ENCODE data around the gene GMPPB.

DNA sequence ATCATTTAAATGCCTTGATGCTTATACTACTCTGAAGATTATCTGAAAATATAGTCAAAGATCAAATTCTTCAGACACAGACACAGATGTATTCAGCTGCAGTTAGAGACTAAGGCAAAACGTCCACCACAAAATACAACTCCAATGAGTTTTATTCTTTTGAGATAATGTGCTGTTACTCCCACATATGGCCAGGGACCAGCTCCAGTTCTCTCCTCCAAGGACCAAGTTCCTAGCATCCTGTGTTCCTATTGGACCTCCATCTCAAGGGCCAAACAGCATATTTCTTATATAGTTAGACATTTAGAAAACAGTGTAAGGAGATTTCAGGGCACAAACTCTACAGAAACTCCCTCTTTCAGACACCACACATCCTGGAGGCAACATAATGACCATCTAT, 35.5 kb upstream of the GMPPB start:
- no peak for TF ChIP-seq EZH2 (optimal IDR thresholded peaks at IDR 0.05; ENCODE audit: low read depth, low read length)
- TF ChIP-seq, protein P1, sequence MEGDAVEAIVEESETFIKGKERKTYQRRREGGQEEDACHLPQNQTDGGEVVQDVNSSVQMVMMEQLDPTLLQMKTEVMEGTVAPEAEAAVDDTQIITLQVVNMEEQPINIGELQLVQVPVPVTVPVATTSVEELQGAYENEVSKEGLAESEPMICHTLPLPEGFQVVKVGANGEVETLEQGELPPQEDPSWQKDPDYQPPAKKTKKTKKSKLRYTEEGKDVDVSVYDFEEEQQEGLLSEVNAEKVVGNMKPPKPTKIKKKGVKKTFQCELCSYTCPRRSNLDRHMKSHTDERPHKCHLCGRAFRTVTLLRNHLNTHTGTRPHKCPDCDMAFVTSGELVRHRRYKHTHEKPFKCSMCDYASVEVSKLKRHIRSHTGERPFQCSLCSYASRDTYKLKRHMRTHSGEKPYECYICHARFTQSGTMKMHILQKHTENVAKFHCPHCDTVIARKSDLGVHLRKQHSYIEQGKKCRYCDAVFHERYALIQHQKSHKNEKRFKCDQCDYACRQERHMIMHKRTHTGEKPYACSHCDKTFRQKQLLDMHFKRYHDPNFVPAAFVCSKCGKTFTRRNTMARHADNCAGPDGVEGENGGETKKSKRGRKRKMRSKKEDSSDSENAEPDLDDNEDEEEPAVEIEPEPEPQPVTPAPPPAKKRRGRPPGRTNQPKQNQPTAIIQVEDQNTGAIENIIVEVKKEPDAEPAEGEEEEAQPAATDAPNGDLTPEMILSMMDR (IDR thresholded peaks at IDR 0.05; ENCODE audit: low read length) = no peak
- no peak for TF ChIP-seq EZH2phosphoT487 (IDR thresholded peaks at IDR 0.05; ENCODE audit: low read length)

Measured in MM.1S (cell line).